GM15510 (cell line): ENCODE data around the gene DSN1.
A peak's percentile ranks its signal among the peaks of the same experiment; 100 is the strongest.

Source experiments
- POLR2A ChIP-seq: IDR thresholded peaks from 3 replicates; pipeline ENCODE4 v1.6.1; 2011; ENCODE audit warnings: borderline replicate concordance; ENCODE audit not compliant: insufficient read length; ENCODE audit errors: extremely low read depth

Gene DSN1, protein sequence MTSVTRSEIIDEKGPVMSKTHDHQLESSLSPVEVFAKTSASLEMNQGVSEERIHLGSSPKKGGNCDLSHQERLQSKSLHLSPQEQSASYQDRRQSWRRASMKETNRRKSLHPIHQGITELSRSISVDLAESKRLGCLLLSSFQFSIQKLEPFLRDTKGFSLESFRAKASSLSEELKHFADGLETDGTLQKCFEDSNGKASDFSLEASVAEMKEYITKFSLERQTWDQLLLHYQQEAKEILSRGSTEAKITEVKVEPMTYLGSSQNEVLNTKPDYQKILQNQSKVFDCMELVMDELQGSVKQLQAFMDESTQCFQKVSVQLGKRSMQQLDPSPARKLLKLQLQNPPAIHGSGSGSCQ

DNA sequence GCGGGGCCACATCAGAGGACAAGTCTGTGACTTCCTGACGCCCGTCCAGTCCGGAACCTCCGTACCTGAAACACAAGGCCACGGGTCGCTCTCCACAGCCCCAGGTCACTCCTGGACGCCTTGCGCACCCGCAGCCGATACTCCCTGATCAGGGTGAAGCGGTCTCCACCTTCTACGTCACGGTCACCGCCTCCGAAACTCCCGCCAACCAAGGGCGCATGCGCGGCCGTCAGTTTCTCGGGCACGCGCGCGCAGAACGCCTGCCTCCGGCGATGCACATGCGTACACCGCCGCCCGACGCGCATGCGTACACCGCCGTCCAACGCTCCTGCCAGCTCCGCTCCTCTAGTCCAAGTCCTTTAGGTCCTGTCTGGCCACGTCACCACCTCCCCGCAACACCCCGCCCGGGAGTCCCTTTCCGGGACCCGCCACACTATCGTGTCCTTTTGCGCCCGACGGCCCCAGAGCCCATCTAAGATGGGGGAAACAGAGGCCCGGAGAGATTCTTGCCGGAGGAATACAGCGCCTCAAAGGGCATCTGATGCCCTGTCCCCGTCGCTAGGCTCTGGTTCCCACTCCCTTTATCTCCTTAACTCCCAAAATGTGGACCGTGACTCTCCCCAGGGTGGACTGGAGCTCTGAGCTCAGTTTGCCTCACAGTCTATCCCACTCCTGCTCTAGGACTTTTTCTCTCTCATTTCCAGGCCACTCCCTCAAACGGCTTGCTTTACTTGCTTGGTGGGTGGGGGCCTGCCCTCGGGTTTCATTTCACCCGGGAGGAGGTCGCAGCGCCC lies at the start of gene DSN1:
Gene DSN1 (minus strand): TSS at position 167 of the 794 bp plus-strand sequence. CDS start 2,305 bp downstream, outside the sequence.
- TF ChIP-seq POLR2A = peak; percentile 86

DNA sequence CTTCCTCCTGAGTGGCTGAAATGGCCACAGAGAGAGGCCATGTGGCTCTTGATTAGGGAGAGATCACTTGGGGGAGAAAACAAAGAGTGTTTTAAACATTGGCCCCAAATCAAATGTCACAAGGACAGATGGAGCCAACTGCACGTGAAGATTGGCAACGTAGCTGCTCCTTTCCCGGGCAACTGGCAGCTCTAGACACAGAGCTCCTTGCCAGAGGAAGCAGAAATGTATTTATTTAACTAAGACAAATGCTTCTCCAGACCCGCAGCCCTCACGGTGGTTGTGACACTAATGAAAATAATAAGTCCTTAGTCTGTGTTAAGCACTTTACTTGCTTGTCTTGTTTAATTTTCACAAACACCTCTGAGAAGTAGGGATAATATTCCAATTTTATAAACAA lies 49.6 kb upstream of the DSN1 start:
- no peak for TF ChIP-seq POLR2A

DNA sequence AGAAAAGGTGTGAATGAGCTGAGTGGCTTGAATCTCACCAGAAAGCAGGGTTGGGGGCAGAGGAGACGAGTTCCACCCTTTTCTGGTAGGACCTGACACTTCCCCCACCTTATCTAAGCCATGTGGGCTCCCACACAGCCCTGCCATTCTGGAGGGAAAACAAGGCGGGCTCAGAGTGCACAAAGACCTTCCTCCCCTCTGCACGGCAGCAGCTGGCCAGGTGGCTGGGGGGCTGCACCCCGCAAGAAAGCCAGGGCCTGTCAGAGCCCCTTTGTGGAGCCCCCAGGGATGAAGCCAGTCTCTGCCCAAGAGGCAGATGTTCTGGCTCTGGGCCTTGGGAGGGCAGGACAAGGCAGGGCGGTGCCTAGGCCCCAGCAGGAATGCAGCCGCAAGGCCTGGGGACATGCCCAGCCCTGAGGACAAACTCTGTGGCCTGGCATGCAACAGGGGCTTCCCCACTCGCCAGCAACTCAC lies 48.4 kb upstream of the DSN1 start:
- no peak for TF ChIP-seq POLR2A

DNA sequence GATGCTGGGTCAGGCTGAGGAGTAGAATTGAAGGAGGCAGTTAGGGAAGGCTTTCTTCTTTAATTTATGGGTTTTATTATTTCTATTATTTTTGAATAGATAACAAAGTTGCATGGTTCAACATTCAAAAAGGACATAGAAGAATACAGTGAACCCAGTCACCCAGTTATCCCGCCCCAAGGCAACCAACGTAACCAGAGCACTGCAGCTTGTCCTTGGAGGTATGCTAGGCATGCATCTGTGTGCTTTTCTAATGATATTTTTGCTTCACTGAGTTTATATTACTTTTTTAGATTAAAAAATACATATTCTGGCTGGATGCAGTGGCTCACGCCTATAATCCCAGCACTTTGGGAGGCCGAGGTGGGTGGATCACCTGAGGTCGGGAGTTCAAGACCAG lies 47.4 kb upstream of the DSN1 start:
- no peak for TF ChIP-seq POLR2A

DNA sequence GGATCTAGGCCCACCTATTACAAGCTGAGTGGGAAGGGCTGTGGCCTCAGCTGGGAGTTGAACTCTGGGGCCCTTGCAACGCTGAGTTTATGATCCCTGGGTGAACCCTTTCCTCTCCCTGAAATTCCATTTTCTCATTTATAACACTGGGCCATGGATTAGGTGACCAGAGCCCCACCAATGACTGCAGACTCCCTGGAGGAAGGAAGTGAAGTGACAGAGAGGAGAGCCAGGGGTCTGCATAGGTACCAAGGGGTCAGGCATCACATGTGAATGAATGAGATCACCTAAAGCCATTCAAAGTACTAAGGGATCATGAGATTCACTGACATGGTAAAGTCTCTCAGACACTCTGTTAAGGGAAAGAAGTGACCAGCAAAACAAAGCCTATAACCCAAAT lies 46.5 kb upstream of the DSN1 start:
- TF ChIP-seq POLR2A = no peak

DNA sequence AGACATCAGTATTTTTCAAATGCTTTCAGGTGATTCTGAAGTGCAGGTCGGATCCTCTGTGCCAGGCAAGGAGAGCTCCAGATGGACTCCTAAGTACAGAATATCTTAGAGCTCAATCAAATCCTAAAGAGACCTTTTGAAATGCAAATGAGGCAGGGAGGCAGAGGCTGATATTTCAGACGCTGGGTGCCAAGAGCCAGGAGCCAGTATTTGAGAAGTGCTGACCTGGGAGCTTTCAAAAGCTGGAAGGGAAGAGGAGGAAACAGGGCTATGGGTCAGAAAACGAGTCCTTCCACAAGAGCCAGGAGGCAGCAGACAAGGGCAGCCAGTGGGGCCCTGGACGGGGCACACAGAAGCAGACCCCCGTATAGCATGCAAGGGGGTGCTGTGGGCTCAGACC lies 46.1 kb upstream of the DSN1 start:
- TF ChIP-seq POLR2A = no peak

DNA sequence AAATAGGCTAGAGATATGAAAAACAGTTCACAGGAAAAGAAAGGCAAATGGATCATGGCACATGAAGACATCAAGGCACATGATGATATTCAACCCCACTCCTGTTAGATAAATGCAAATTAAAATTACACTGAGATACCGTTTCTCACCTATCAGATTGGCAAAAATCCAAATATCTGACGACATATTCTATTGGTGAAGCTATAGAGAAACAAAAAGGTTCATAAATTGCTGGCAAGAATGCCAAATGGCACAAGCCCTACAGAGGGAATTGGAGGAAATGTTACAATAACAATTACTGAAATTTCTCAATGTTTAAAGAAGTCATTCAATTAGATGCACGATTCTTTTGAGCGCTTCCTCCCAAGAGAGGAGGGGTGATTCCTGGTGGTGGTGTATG lies 45.3 kb upstream of the DSN1 start:
- TF ChIP-seq POLR2A = no peak

DNA sequence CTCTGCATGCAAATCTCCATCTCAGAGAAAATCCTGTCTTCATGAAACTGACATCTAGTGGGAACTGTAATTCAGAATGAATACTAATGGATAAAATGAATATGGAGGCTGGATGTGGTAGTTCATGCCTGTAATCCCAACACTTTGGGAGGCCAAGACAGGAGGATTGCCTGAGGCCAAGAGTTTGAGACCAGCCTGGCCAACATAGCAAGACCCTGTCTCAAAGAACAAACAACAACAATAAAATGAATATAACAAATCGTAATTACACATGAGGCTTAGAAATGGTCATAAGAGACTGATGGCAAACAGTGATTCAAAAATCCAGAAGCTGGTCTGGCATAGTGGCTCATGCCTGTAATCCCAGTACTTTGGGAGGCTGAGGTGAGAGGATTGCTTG lies 44.6 kb upstream of the DSN1 start:
- TF ChIP-seq POLR2A = no peak

DNA sequence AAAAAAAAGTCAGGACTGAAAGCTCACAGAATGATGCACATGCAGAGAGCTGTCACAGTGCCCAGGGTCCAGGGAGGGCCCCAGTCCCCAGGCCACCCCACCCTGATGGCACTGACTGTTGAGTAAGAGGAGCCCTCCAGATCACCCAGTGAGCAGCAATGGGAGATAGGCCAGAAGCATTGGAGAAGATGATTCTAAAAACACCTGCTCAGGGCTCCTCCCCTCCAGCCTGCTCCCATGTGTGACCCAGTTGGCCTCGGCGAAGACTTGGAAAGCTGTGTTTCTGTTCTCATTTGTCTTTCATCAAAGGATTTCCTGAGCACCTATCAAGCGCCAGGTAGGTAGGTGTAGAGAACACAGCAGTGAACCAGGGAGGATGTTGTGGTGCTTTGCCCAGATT lies 43.9 kb upstream of the DSN1 start:
- TF ChIP-seq POLR2A = no peak

DNA sequence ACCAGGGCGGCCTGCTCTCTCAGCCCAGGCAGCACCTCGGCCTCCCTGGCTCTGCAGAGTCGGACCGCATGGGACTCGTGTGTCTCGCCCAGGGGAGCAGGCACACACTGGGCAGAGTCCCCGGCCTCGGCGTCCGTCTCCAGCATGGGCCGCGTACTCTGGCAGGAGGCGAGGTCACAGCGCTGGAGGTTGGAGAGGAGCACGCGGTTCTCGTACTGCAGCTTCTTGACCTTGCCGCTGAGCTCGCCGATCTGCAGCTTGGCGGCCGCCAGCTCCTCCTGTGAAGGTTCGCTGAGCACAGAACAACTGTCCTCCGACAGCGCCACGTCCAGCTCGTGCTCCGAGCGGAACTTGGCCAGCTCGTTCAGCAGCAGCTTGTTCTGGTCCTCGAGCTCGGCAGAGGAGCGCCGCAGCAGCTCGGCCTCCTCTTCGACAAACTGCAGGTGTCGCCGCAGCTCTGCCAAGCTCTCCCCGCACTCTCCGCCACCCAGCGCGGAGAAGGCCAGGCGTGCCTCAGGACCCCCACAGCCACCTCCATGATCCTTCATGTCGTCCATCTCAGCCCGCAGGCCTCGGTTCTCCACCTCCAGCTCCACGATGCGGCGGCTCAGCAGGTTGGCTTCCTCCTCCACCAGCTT lies 42.0 kb upstream of the DSN1 start:
- TF ChIP-seq POLR2A = no peak

DNA sequence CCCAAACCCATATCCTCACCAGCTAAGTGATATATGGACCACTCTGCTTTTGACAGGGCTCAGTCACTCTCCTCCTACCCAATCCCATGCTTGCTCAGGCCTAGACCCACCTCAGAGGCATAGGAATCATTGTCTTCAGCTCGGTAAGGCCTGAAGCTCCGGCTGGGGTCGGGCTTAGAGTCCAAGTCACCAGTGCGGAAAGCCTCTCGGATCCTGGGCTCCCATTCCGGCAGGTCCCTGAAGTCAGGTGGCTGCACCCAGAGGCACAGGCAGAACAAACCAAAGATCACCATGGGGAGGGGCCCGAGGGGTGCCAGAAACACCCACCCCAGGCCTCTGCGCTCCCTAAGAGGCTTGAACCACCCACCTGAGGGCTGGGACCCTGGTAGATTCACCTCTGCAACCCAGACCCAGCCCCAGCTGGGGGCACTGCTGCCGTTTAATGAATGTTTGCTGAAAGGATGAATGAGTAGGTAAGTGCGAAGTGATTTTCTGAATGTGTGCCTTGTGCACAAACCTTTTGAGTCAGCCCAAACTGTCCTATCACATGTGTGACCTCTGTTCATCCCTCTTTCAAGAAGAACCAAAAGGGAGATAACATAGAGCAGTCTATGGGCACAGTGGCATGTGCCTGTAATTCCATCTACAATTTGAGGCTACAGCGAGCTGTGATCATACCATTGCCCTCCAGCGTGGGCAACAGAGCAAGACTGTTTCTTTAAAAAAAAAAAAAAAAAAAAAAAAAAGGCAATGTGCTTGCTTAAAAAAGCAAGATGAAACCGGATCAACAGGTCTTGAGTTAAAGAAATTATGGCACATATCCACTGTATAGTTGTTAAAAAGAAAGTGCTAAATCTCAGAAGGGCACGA lies 39.3 kb upstream of the DSN1 start:
- no peak for TF ChIP-seq POLR2A

DNA sequence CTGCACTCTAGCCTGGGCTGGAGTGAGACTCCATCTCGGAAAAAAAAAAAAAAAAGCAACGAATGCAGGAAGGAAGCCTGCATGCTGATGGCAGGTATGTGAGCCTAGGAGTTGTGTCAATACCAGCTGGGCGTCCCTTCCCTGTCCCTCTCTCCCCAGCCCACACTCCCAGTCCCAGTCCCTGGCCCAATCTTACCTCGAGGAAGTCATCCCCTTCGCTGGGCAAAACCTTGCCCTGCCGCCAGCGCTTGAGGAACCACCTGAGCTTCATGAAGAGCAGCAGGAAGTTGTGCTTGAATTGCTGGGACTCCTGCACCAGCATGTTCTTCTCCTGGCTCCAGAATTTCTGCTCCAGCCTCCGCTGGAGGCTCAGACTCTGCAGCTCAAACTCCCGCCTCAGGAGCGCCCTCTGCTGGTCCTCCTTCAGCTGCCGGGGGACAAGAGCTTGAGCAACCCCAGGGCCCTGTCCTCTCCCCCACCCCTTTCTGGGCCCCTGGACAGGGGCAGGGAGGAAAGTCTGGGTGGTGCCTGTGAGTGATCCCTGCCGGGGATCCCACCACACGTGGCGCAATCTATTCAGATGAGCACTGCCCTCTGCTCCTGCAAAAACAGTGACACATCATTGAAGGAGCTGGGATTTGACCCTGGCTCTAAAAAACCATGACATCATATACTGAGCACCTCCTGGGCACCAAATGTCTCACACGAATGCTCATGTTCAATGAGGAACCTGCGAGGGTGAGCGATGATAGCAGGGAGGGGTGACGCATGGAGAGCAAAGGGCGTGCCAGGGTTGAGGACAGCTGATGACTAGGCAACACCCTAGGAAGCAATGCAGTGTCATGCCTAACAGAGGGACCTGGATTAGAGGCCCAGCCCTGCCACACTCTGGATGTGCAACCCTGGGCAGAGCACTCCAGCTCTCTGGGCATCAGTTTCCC lies 35.0 kb upstream of the DSN1 start:
- no peak for TF ChIP-seq POLR2A

DNA sequence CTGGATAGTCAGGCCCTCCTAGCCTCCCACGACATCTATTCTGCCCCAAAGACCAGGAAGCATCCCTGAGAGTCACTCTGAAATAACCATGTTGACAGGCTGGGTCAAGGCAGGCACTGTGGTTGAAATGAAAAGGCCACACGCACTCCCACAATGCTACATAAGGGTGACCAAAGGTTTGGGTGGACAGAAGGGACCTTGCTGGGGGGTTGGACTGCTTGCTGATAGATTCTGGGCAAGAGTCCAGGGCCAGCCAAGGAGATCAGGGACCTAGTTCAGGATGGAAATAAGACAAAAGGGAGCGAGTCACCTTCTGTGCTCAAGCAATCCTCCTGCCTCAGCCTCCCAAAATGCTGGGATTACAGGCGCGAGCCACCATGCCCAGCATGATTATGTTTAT lies 32.5 kb upstream of the DSN1 start:
- no peak for TF ChIP-seq POLR2A
